HFFc6 (cell line): ENCODE results near the gene TANGO6. TPM values are rescaled to one million over a fixed set of nuclear protein-coding genes. Genes with fewer than 3 reads are reported as not detected.
A peak's percentile ranks its signal among the peaks of the same experiment; 100 is the strongest.

Source experiments
- DNase-seq: peaks from one replicate; pipeline ENCODE4 v3.0.0-alpha.2; 2018
- H3K27ac Mint-ChIP-seq: 2 replicates; pipeline ENCODE4 v1.8.0; 2020; ENCODE audit warnings: mild to moderate bottlenecking, mixed read lengths
- H3K27me3 Mint-ChIP-seq: 2 replicates; pipeline ENCODE4 v1.8.0; 2021; ENCODE audit warnings: mild to moderate bottlenecking, moderate library complexity, mixed read lengths; ENCODE audit not compliant: insufficient read depth
- H3K36me3 Mint-ChIP-seq: 2 replicates; pipeline ENCODE4 v1.8.0; 2021; ENCODE audit warnings: low read depth, mixed read lengths
- H3K4me1 Mint-ChIP-seq: 2 replicates; pipeline ENCODE4 v1.8.0; 2020; ENCODE audit warnings: low read depth, mixed read lengths
- H3K4me3 Mint-ChIP-seq: 2 replicates; pipeline ENCODE4 v1.8.0; 2020; ENCODE audit warnings: mild to moderate bottlenecking, moderate library complexity, mixed read lengths
- H3K9me3 Mint-ChIP-seq: 2 replicates; pipeline ENCODE4 v1.8.0; 2020; ENCODE audit warnings: mild to moderate bottlenecking, mixed read lengths
- total RNA-seq, 6 experiments: library from RNA; stranded (reverse); fragmentation: NEBNext Ultra II Directional; extraction: Animal tissue kit (Norgen Biotek cat#: 25700); gene quantifications; 2 replicates in 1 of 6; 3 replicates in 5 of 6; pipeline ENCODE4 v1.2.3, GENCODE V29; 2021
- TF ChIP-seq, protein P1 (sequence below): fragments of 200-600 bp; sonication (generic); IDR thresholded peaks from 2 replicates; pipeline ENCODE4 v1.5.0; 2021; ENCODE audit warnings: antibody characterized with exemption, mild to moderate bottlenecking

TANGO6 gene
- total RNA-seq, 6 experiments from 2014 or later: 14.7 to 22.1 (median 18.9) TPM

DNA sequence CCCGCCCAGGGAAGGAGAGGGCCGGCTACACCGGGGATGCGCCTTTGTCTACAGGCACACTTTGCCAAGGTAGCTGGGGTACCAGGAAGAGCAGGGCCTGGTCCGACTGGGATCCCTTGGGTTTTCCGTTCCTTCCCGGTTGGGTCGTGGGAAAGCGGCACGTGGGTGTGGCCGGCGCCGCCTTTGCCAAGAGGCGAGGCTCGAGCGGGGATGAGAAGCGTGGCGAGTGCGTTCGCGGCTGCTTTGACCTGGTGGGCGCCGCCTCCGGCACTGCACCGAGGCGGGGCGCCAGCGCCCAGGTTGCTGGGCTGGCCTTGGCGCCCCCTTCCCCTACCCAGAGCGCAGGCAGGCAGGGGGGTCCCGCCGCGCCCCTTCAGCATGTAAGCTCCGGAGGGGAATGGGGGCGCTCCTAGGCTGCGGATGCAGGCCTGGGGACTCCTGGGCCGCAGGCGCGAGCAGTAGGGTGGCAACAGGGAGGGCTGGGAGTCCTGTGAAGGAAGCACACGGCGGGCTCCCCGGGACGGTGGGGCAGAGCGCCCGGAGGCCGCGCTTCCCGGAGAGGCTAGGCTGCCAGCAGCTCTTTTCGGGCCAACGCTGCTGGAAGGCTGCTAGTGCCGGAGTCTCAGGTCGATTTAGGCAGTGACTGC is 264.1 kb downstream of the TANGO6 start:
- DNase-seq: no peak
- H3K27ac Mint-ChIP-seq: no peak overlapping the region
- TF ChIP-seq, protein P1, sequence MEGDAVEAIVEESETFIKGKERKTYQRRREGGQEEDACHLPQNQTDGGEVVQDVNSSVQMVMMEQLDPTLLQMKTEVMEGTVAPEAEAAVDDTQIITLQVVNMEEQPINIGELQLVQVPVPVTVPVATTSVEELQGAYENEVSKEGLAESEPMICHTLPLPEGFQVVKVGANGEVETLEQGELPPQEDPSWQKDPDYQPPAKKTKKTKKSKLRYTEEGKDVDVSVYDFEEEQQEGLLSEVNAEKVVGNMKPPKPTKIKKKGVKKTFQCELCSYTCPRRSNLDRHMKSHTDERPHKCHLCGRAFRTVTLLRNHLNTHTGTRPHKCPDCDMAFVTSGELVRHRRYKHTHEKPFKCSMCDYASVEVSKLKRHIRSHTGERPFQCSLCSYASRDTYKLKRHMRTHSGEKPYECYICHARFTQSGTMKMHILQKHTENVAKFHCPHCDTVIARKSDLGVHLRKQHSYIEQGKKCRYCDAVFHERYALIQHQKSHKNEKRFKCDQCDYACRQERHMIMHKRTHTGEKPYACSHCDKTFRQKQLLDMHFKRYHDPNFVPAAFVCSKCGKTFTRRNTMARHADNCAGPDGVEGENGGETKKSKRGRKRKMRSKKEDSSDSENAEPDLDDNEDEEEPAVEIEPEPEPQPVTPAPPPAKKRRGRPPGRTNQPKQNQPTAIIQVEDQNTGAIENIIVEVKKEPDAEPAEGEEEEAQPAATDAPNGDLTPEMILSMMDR: no peak
- H3K36me3 Mint-ChIP-seq: peaks cover 5% of the 10 kb centered on the region
- peaks cover 20% of the 10 kb centered on the region for H3K4me1 Mint-ChIP-seq
- peaks cover 14% of the 10 kb centered on the region for H3K27me3 Mint-ChIP-seq
- H3K4me3 Mint-ChIP-seq: peak overlapping the region; percentile 73
- no peaks in the 10 kb centered on the region for H3K9me3 Mint-ChIP-seq

DNA sequence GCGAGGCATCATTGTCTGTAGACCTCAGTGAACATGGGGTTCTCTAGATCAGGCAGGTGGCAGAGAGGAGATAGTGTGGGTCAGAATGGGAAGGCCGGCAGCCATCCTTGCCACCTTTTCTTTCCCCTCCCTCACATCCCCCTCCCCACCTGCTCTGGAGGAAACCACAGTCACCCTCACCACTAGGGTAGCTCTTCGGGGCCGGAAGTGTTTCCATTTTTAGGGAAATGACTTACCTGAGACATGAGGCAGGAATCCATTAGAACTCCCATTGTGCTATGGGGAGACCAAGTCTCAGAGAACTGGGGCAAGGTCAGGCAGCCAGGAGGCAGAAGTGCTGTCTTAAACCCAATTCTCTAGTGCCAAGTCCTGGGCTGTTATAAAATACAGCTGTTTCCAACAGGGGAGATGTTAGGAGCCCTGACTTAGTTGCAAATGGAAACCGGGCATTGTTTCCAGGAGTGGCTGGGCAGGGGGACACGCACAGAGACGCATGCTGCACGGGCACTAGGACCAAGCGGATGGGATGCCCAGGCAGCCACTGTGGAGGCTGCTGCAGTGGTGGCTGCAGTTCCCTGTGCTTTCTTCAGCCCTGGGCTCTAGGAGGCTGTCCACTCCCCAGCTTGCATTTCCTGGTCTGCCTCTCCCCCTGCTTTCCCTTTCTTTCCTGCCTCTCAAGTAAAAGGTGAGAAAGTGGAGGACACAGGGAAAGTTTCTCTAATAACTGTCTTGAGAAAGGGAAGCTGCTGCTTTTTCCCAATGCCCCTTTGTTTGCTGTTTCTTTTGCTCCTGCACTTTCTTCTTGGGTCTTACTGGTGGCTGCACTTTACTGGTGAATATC is 265.0 kb downstream of the TANGO6 start:
- TF ChIP-seq, protein P1: no peak; the same call in 1 of the 2 replicates
- Mint-ChIP-seq H3K27me3 (peaks cover 14% of the 10 kb centered on the region), H3K4me3 (peak overlapping the region; percentile 52), H3K36me3 (peaks cover 5% of the 10 kb centered on the region), H3K9me3 (no peaks in the 10 kb centered on the region), H3K4me1 (peaks cover 12% of the 10 kb centered on the region), H3K27ac (no peak overlapping the region)
- no peak for DNase-seq

- Mint-ChIP-seq H3K4me1 (peaks cover 12% of the 10 kb centered on the region), H3K36me3 (peaks cover 5% of the 10 kb centered on the region), H3K27ac (no peak overlapping the region), H3K9me3 (no peaks in the 10 kb centered on the region), H3K4me3 (no peak overlapping the region), H3K27me3 (peaks cover 14% of the 10 kb centered on the region)
- no peak for DNase-seq
- TF ChIP-seq, protein P1: no peak
These were observed 265.5 kb downstream of the TANGO6 start for GRCh38 chr16:69108905-69109252.

GRCh38 chr16:69109486-69110270 is 266.3 kb downstream of the TANGO6 start:
- Mint-ChIP-seq H3K36me3 (peaks cover 8% of the 10 kb centered on the region), H3K27me3 (peaks cover 16% of the 10 kb centered on the region), H3K9me3 (no peaks in the 10 kb centered on the region), H3K4me1 (peaks cover 12% of the 10 kb centered on the region), H3K4me3 (no peak overlapping the region), H3K27ac (no peak overlapping the region)
- DNase-seq: no peak
- TF ChIP-seq, protein P1: no peak

DNA sequence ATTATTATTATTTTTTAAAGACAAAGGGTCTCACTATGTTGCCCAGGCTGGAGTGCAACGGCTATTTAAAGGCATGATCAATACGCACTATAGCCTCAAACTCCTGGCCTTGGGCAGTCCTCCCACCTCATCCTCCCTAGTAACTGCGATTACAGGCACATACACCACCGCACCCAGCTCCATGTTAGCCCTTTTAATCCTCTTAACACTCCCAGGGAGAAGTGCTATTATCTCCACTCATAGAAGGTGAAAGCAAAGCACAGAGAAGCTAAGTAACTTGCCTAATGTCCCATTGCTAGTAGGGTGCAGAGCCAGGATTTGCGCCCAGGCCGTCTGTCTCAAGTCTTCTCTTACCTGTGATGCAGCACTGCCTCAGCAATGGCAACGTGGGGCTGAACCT is 267.1 kb downstream of the TANGO6 start:
- no peaks in the 10 kb centered on the region for H3K9me3 Mint-ChIP-seq
- H3K27ac Mint-ChIP-seq: no peak overlapping the region
- peaks cover 8% of the 10 kb centered on the region for H3K4me1 Mint-ChIP-seq
- no peak for DNase-seq
- no peak overlapping the region for H3K4me3 Mint-ChIP-seq
- peaks cover 12% of the 10 kb centered on the region for H3K36me3 Mint-ChIP-seq
- TF ChIP-seq, protein P1: no peak
- H3K27me3 Mint-ChIP-seq: peaks cover 16% of the 10 kb centered on the region
